GM21723 (cell line): Measurements from ENCODE around the gene CCM2.
A peak's percentile ranks its signal among the peaks of the same experiment; 100 is the strongest.
"Not testable (repeated sequence)": the region's sequence is repeated elsewhere in the genome, so short reads cannot be mapped to it uniquely, and the experiment has no call there.

Experiments
- ATAC-seq: cut with Tn5 transposase; IDR thresholded peaks from one replicate; pipeline ENCODE4 v1.9.1; 2021; ENCODE audit warnings: mild to moderate bottlenecking, moderate library complexity; ENCODE audit not compliant: unreplicated experiment

The CCM2 gene

GRCh38 chr7:45098983-45099839, 99.2 kb downstream of the CCM2 start:
- no peak for ATAC-seq

- no peak for ATAC-seq
Observed at GRCh38 chr7:45099891-45100760, 100.1 kb downstream of the CCM2 start.

- ATAC-seq, result no peak
Observed at GRCh38 chr7:45100761-45101480, 100.9 kb downstream of the CCM2 start.

GRCh38 chr7:45101748-45102147, 101.7 kb downstream of the CCM2 start:
- ATAC-seq, result no peak

GRCh38 chr7:45102785-45103712, 103.0 kb downstream of the CCM2 start:
- no peak for ATAC-seq

GRCh38 chr7:45103958-45104843, 104.2 kb downstream of the CCM2 start:
- no peak for ATAC-seq

- no peak for ATAC-seq
Observed at GRCh38 chr7:45104844-45105587, 105.0 kb downstream of the CCM2 start.

GRCh38 chr7:45105588-45106188, 105.7 kb downstream of the CCM2 start:
- no peak for ATAC-seq

GRCh38 chr7:45106820-45107219, 106.8 kb downstream of the CCM2 start:
- ATAC-seq, result no peak

- no peak for ATAC-seq
Observed at GRCh38 chr7:45107356-45107755, 107.4 kb downstream of the CCM2 start.

- ATAC-seq, result no peak
Observed at GRCh38 chr7:45108863-45109262, 108.9 kb downstream of the CCM2 start.

GRCh38 chr7:45111298-45112223, 111.6 kb downstream of the CCM2 start, which contains the start of gene TBRG4:
Gene TBRG4, minus strand, starts transcription at chr7:45111697. Its CDS starts 2,460 bp downstream, at chr7:45109237.
- peak; percentile 97 for ATAC-seq

- ATAC-seq, result no peak
Observed at GRCh38 chr7:45112648-45113047, 112.6 kb downstream of the CCM2 start.

GRCh38 chr7:45114257-45114656, 114.3 kb downstream of the CCM2 start:
- ATAC-seq, result not testable (repeated sequence)

GRCh38 chr7:45114926-45115325, 114.9 kb downstream of the CCM2 start:
- ATAC-seq, result no peak

GRCh38 chr7:45116048-45116447, 116.0 kb downstream of the CCM2 start:
- ATAC-seq, result no peak

GRCh38 chr7:45117582-45117981, 117.6 kb downstream of the CCM2 start:
- no peak for ATAC-seq
